ENCODE data around the gene TP53TG5. TPM values are rescaled to one million over a fixed set of nuclear protein-coding genes. Genes with fewer than 3 reads are reported as not detected.

TP53TG5 gene
- total RNA-seq, 4 donors from 2014 or later: not detected

DNA sequence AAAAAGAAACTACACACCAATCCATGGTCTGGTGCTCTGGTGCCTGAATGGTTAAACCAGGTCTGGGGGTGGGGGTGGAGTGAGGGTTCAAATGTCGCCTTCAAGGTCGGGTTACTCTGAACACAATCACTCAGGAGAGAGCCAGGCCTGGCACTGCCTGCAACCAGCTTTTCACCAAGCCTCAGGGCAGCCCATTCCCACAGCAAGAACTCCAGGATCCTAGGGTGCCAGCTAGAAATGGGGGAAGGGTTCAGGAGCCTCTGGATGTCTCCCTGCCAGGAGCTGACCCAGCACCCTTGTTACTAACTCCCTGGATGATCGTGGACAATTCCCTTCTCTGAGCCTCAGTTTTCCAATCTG, 36.6 kb downstream of the TP53TG5 start:
- 32 to 44% methylated on average over 3 of the region's 3 CpGs for WGBS, 2 donors
- H3K4me1 ChIP-seq: peaks cover 0 to 100% (median 96%) of the 10 kb centered on the region in 4 donors
- TF ChIP-seq, protein P1, sequence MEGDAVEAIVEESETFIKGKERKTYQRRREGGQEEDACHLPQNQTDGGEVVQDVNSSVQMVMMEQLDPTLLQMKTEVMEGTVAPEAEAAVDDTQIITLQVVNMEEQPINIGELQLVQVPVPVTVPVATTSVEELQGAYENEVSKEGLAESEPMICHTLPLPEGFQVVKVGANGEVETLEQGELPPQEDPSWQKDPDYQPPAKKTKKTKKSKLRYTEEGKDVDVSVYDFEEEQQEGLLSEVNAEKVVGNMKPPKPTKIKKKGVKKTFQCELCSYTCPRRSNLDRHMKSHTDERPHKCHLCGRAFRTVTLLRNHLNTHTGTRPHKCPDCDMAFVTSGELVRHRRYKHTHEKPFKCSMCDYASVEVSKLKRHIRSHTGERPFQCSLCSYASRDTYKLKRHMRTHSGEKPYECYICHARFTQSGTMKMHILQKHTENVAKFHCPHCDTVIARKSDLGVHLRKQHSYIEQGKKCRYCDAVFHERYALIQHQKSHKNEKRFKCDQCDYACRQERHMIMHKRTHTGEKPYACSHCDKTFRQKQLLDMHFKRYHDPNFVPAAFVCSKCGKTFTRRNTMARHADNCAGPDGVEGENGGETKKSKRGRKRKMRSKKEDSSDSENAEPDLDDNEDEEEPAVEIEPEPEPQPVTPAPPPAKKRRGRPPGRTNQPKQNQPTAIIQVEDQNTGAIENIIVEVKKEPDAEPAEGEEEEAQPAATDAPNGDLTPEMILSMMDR (IDR thresholded peaks at IDR 0.05): no peak
- TF ChIP-seq POLR2A (IDR thresholded peaks at IDR 0.05) (no peak), EP300 (IDR thresholded peaks at IDR 0.05) (no peak)

DNA sequence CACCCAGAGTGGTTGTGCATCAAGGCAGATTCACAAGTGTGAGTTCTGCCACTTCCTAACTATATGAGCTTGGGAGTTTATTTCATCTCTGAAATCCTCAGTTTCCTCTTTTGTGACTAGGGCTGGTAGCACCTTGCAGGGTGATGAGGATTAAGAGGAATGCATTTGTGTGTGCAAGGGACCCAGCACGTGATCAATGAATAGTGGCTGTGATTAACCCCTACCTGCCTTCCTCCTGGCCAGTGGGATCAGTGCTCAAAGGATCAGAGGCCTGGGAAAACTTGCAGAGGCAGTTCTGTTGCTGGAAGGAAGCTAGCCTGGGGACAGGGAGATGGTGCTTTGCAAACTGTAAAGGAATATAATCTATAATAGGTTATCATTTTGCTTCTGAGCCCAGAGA, 37.2 kb downstream of the TP53TG5 start:
- no peak overlapping the region for H3K4me3 ChIP-seq
- 28 to 36% methylated on average over 1 of the region's 1 CpG for WGBS, 2 donors
- peaks cover 0 to 100% (median 96%) of the 10 kb centered on the region in 4 donors for H3K4me1 ChIP-seq

More for the DNA sequence above, 36.6 kb downstream of the TP53TG5 start:
- Histone ChIP-seq H3K4me3 (peak overlapping the region in 1 of 4 donors; percentile 28), H3K9me3 (no peaks in the 10 kb centered on the region), H3K36me3 (no peaks in the 10 kb centered on the region), H3K27ac (peak overlapping the region; percentile 40 to 98 (median 94)), H3K27me3 (no peaks in the 10 kb centered on the region)
- no peak for DNase-seq (ENCODE audit: low spot score in 2 of 2)

DNA sequence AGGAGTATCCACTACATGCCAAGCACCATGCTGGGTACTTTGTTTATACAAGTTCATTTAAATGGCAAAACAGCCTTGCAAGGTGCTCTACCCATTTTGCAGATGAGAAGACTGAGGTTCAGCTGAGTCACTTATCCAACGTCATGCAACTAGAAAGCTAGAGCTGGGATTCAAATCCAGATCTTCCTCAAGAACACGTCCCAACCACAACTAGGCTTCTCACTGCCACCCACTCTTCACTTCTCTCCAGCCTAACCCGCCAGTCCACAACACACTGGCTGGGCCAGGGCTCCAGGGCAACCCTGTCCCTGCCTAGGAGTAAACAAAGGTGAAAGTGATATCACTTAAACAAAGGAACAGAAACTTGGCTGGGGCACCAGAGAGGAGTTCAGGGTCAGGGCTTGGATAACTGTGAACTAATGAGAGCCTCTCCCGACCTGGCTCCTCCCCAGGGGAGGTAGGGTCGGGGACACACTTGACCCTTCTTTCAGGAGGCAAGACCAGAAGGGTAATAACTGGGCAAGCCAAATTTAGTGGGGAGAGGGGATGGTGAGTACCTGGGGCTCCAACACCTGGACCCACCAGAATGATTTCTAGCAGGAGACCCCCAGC, 37.8 kb downstream of the TP53TG5 start:
- DNase-seq (ENCODE audit: low spot score in 2 of 2): no peak
- H3K27ac ChIP-seq: peak overlapping the region; percentile 1 to 98 (median 94)
- no peaks in the 10 kb centered on the region for H3K27me3 ChIP-seq
- no peak overlapping the region for H3K4me3 ChIP-seq
- TF ChIP-seq EP300 (IDR thresholded peaks at IDR 0.05) (no peak), POLR2A (IDR thresholded peaks at IDR 0.05) (no peak)
- TF ChIP-seq, protein P1 (IDR thresholded peaks at IDR 0.05): no peak
- WGBS, 2 donors: 52 to 65% methylated on average over 5 of the region's 5 CpGs
- peaks cover 0 to 4% (median 0%) of the 10 kb centered on the region in 3 donors for H3K36me3 ChIP-seq
- H3K9me3 ChIP-seq: no peaks in the 10 kb centered on the region
- peaks cover 0 to 99% (median 92%) of the 10 kb centered on the region in 4 donors for H3K4me1 ChIP-seq

More for the DNA sequence above, 37.2 kb downstream of the TP53TG5 start:
- H3K27me3 ChIP-seq: no peaks in the 10 kb centered on the region
- H3K9me3 ChIP-seq: no peaks in the 10 kb centered on the region
- peak overlapping the region; percentile 1 to 98 (median 94) for H3K27ac ChIP-seq
- no peak for TF ChIP-seq POLR2A (IDR thresholded peaks at IDR 0.05)
- no peak for TF ChIP-seq EP300 (IDR thresholded peaks at IDR 0.05)
- TF ChIP-seq, protein P1 (IDR thresholded peaks at IDR 0.05): no peak
- no peaks in the 10 kb centered on the region for H3K36me3 ChIP-seq
- no peak for DNase-seq (ENCODE audit: low spot score in 2 of 2)

DNA sequence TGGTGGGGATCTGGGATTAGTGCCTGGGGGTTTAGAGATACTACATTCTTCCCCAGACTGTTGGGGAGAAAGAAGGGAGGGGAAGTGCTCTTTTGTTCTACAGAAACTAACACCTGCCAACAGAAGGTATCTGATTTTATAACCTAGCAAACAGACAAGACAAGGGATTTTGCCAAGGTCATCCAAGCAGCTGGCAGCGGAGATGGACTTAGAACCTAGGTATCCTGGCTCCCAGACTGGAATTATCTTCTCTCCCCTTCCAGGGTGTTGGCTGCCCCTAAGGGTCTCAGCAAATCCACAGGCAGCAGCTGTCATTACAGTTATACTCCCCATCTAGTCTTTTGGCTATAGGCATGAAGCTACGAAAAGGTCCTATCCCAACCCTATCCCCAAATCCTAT, 38.3 kb downstream of the TP53TG5 start:
- WGBS, 2 donors: 96 to 98% methylated on average over 2 of the region's 2 CpGs
- H3K27me3 ChIP-seq: no peaks in the 10 kb centered on the region
- peaks cover 0 to 9% (median 0%) of the 10 kb centered on the region in 3 donors for H3K36me3 ChIP-seq
- H3K27ac ChIP-seq: peak overlapping the region; percentile 1 to 98 (median 90)
- no peak overlapping the region for H3K4me3 ChIP-seq
- DNase-seq (ENCODE audit: low spot score in 2 of 2): no peak
- TF ChIP-seq POLR2A (IDR thresholded peaks at IDR 0.05): no peak
- TF ChIP-seq EP300 (IDR thresholded peaks at IDR 0.05): no peak
- TF ChIP-seq, protein P1 (IDR thresholded peaks at IDR 0.05): no peak
- H3K4me1 ChIP-seq: peaks cover 0 to 98% (median 87%) of the 10 kb centered on the region in 4 donors
- H3K9me3 ChIP-seq: no peaks in the 10 kb centered on the region

DNA sequence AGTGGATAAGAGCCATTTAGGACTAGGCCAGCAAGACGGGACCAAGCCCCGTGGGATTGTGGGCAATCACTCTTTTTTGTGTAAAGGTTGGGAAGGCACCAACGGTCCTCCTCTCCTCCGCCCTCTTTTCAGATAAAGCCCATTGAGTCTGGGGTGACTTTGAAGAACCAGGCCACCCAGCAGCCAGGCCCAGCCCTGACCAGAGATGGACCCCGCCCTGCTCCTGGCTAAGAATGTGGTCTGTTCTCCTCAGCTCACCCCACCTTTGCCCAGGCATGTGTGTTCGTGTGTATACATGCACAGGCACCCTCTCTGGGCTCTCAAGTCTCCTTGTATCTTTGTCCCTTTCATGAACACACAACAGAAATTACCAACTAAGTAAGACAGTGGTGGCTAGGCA, 39.0 kb downstream of the TP53TG5 start:
- Histone ChIP-seq H3K9me3 (no peaks in the 10 kb centered on the region), H3K36me3 (peaks cover 0 to 12% (median 0%) of the 10 kb centered on the region in 3 donors), H3K27me3 (no peaks in the 10 kb centered on the region), H3K4me1 (peaks cover 0 to 92% (median 81%) of the 10 kb centered on the region in 4 donors), H3K27ac (peak overlapping the region; percentile 64 to 98 (median 90)), H3K4me3 (no peak overlapping the region)
- WGBS, 2 donors: 68% methylated on average over 5 to 6 of the region's 6 CpGs
- no peak for TF ChIP-seq EP300 (IDR thresholded peaks at IDR 0.05)
- TF ChIP-seq, protein P1 (IDR thresholded peaks at IDR 0.05): no peak
- no peak for TF ChIP-seq POLR2A (IDR thresholded peaks at IDR 0.05)
- DNase-seq (ENCODE audit: low spot score in 2 of 2): no peak

Measured in tibial nerve (tissue), 4 donors.